Neural cell (in vitro differentiated cells): ENCODE results near the gene ENTPD2. TPM values are rescaled to one million over a fixed set of nuclear protein-coding genes. Genes with fewer than 3 reads are reported as not detected.

ENCODE experiments used
- H2AFZ ChIP-seq: fragments of 200-600, 300-800 bp; sonication (generic), shearing (Covaris generic); 2 replicates; pipeline ENCODE4 v1.6.0; 2014; ENCODE audit warnings: low read depth, mild to moderate bottlenecking, antibody characterized with exemption, low read length, moderate library complexity
- H3F3A ChIP-seq: fragments of 200-600 bp; shearing (Covaris generic); 2 replicates; pipeline ENCODE4 v1.6.1; 2016; ENCODE audit warnings: mild to moderate bottlenecking, moderate library complexity, mixed read lengths, antibody characterized with exemption, low read length; ENCODE audit not compliant: insufficient read depth, poor library complexity, severe bottlenecking
- H3K27ac ChIP-seq: fragments of 200-600, 300-800 bp; sonication (generic), shearing (Covaris generic); 2 replicates; pipeline ENCODE4 v1.5.1; 2014; ENCODE audit warnings: mild to moderate bottlenecking, low read length, moderate library complexity
- H3K27me3 ChIP-seq: fragments of 300-800, 200-600 bp; sonication (generic), shearing (Covaris generic); 2 replicates; pipeline ENCODE4 v1.6.0; 2014; ENCODE audit warnings: mild to moderate bottlenecking, low read depth, low read length, moderate library complexity; ENCODE audit not compliant: insufficient read depth
- H3K36me3 ChIP-seq: fragments of 300-800, 200-600 bp; sonication (generic), shearing (Covaris generic); 2 replicates; pipeline ENCODE4 v1.5.1; 2014; ENCODE audit warnings: mild to moderate bottlenecking, antibody characterized with exemption, low read length, moderate library complexity; ENCODE audit not compliant: insufficient read depth
- H3K4me2 ChIP-seq: fragments of 300-800, 200-600 bp; sonication (generic), shearing (Covaris generic); 2 replicates; pipeline ENCODE4 v1.6.0; 2014; ENCODE audit warnings: mild to moderate bottlenecking, low read length
- H3K4me3 ChIP-seq: fragments of 300-800, 200-600 bp; sonication (generic), shearing (Covaris generic); 2 replicates; pipeline ENCODE4 v1.5.1; 2014; ENCODE audit warnings: mild to moderate bottlenecking, low read length, moderate library complexity
- H3K79me2 ChIP-seq: fragments of 200-600 bp; shearing (Covaris generic); replicated peaks from 2 replicates; pipeline ENCODE4 v1.6.0; 2014; ENCODE audit warnings: mild to moderate bottlenecking, low read length, moderate library complexity; ENCODE audit not compliant: insufficient read depth
- H3K9ac ChIP-seq: fragments of 300-800, 200-600 bp; sonication (generic), shearing (Covaris generic); 2 replicates; pipeline ENCODE4 v1.6.1; 2016; ENCODE audit warnings: mild to moderate bottlenecking, low read length, mixed read lengths
- H3K9me2 ChIP-seq: fragments of 200-600 bp; shearing (Covaris generic); 2 replicates; pipeline ENCODE4 v1.6.1; 2016; ENCODE audit warnings: mild to moderate bottlenecking, low read length, mixed read lengths; ENCODE audit not compliant: insufficient read depth
- H3K9me3 ChIP-seq: fragments of 200-600, 300-800 bp; sonication (generic), shearing (Covaris generic); 2 replicates; pipeline ENCODE4 v1.6.1; 2016; ENCODE audit warnings: mild to moderate bottlenecking, mixed run types, low read length, moderate library complexity, mixed read lengths
- H4K20me1 ChIP-seq: fragments of 200-600 bp; shearing (Covaris generic); 2 replicates; pipeline ENCODE4 v1.6.1; 2016; ENCODE audit warnings: mild to moderate bottlenecking, mixed run types; ENCODE audit not compliant: insufficient read depth
- EP300 ChIP-seq: fragments of 450-650 bp; conservative IDR thresholded peaks from 2 replicates; pipeline ENCODE4 v1.6.1; 2014; ENCODE audit warnings: antibody characterized with exemption, mild to moderate bottlenecking, moderate library complexity; ENCODE audit not compliant: poor library complexity, severe bottlenecking
- EZH2 ChIP-seq: fragments of 200-600, 300-800 bp; shearing (Covaris generic), sonication (generic); IDR thresholded peaks from 2 replicates; pipeline ENCODE4 v1.6.1; 2014; ENCODE audit warnings: antibody characterized with exemption, low read length, borderline replicate concordance, mild to moderate bottlenecking; ENCODE audit not compliant: insufficient read depth, poor library complexity, severe bottlenecking
- MXI1 ChIP-seq: fragments of 450-650 bp; conservative IDR thresholded peaks from 2 replicates; pipeline ENCODE4 v1.6.1; 2014; ENCODE audit warnings: antibody characterized with exemption, mild to moderate bottlenecking; ENCODE audit not compliant: poor library complexity, severe bottlenecking
- POLR2AphosphoS5 ChIP-seq: IDR thresholded peaks from 2 replicates; pipeline ENCODE4 v1.6.1; 2012
- RAD21 ChIP-seq: fragments of 450-650 bp; conservative IDR thresholded peaks from 2 replicates; pipeline ENCODE4 v1.6.1; 2014; ENCODE audit warnings: antibody characterized with exemption, mild to moderate bottlenecking, moderate library complexity
- SMC3 ChIP-seq: fragments of 450-650 bp; conservative IDR thresholded peaks from 2 replicates; pipeline ENCODE4 v1.6.1; 2014; ENCODE audit warnings: antibody characterized with exemption, mild to moderate bottlenecking, moderate library complexity; ENCODE audit not compliant: poor library complexity
- TAF1 ChIP-seq: IDR thresholded peaks from 2 replicates; pipeline ENCODE4 v1.6.1; 2012; ENCODE audit warnings: low read depth
- polyA plus RNA-seq: library from polyadenylated mRNA; depleted of rRNA; stranded (reverse); fragments of >200 nt; gene quantifications from 2 replicates; pipeline ENCODE4 v1.2.3, GENCODE V29; 2014
- TF ChIP-seq, protein P1 (sequence below): IDR thresholded peaks from 2 replicates; pipeline ENCODE4 v1.6.1; 2012; ENCODE audit warnings: borderline replicate concordance
- TF ChIP-seq, protein P2 (sequence below): fragments of 450-650 bp; IDR thresholded peaks from 2 replicates; pipeline ENCODE4 v1.5.1; 2014; ENCODE audit warnings: antibody characterized with exemption, mild to moderate bottlenecking, moderate library complexity; ENCODE audit not compliant: poor library complexity, severe bottlenecking

Gene ENTPD2
- polyA plus RNA-seq, 1 donor from 2014 or later = not detected

DNA sequence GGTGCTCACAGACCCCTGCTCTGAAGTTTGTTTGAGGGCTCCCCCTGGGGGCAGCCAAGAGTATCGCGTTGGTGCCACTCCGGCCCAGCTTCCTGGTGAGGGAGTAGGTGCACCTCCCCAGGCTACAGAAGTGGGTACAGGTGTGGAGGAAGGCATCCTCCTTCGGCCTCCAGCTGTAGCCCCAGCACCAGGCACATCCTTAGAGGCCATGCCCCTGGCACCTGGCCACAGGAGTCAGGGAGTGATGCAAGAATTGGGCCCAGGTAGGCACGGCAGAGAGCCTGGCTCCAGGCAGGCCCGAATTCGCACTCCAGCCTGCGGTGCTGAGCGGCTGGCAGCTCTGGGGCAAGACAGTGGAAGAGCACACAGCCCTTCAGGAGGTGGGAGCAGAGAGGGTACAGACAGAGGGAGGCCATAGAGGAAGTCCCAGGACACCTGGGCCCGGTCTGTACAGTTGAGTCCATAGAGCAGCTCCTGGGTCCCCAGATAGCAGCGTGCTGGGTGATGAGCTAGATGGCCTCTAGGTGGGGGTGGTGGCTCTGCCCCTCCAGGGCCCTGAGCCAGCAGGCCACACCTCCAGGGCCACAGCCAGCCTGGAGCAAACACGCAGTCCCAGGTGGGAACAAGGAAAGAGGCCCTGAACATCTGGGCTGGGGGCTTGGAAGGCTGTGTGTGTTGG lies 14.1 kb upstream of the ENTPD2 start:
- no peak overlapping the region for H3K4me3 ChIP-seq

DNA sequence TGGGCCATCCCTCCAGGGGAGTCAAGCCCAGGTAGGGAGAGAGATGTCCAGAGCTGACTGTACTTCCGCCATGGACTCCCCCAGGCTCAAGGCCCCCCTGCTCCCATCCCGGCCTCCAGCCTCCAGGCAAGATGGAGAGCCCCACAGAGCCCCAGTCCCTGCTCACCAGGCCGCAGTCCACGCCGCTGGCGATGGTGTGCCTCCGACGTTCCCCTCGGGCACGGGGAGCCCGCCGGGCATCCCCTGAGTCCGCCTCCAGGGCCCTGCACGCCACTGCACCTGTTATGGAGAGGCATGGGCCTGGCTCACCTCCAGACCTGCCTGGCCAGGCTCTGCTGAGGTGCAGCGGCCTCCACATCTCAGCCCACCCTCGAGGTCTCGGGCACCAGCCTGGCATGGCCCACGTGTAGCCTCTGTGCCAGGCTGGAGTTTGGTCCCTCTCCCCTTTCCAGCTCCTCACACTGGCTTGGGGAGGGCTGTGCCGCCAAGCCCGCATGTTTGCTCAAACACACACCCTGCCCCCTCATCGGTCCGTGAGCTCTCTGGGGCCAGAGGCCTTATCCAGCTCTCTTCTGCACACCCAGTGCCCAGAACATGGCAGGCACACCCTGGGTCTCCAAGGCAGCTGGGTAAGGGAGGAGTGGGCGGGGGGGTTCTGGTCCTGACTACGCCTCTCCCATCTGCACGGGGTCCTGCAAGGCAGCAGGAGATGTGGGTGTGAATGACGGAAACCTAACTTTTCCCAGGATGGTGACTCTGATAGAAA lies 12.4 kb upstream of the ENTPD2 start:
- Histone ChIP-seq H4K20me1 (no peaks in the 10 kb centered on the region), H3K27me3 (peaks cover 17% of the 10 kb centered on the region), H3K36me3 (no peaks in the 10 kb centered on the region), H2AFZ (no peak overlapping the region), H3K9ac (no peak overlapping the region), H3K4me2 (no peak overlapping the region), H3K27ac (no peak overlapping the region), H3K4me3 (no peak overlapping the region), H3K9me2 (no peaks in the 10 kb centered on the region), H3K9me3 (no peaks in the 10 kb centered on the region), H3K79me2 (no peaks in the 10 kb centered on the region), H3F3A (no peaks in the 10 kb centered on the region)
- TF ChIP-seq, protein P1, sequence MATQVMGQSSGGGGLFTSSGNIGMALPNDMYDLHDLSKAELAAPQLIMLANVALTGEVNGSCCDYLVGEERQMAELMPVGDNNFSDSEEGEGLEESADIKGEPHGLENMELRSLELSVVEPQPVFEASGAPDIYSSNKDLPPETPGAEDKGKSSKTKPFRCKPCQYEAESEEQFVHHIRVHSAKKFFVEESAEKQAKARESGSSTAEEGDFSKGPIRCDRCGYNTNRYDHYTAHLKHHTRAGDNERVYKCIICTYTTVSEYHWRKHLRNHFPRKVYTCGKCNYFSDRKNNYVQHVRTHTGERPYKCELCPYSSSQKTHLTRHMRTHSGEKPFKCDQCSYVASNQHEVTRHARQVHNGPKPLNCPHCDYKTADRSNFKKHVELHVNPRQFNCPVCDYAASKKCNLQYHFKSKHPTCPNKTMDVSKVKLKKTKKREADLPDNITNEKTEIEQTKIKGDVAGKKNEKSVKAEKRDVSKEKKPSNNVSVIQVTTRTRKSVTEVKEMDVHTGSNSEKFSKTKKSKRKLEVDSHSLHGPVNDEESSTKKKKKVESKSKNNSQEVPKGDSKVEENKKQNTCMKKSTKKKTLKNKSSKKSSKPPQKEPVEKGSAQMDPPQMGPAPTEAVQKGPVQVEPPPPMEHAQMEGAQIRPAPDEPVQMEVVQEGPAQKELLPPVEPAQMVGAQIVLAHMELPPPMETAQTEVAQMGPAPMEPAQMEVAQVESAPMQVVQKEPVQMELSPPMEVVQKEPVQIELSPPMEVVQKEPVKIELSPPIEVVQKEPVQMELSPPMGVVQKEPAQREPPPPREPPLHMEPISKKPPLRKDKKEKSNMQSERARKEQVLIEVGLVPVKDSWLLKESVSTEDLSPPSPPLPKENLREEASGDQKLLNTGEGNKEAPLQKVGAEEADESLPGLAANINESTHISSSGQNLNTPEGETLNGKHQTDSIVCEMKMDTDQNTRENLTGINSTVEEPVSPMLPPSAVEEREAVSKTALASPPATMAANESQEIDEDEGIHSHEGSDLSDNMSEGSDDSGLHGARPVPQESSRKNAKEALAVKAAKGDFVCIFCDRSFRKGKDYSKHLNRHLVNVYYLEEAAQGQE = no peak
- TF ChIP-seq RAD21 (no peak), SMC3 (no peak), POLR2AphosphoS5 (no peak), TAF1 (no peak), EP300 (no peak), EZH2 (no peak), MXI1 (no peak)
- TF ChIP-seq, protein P2, sequence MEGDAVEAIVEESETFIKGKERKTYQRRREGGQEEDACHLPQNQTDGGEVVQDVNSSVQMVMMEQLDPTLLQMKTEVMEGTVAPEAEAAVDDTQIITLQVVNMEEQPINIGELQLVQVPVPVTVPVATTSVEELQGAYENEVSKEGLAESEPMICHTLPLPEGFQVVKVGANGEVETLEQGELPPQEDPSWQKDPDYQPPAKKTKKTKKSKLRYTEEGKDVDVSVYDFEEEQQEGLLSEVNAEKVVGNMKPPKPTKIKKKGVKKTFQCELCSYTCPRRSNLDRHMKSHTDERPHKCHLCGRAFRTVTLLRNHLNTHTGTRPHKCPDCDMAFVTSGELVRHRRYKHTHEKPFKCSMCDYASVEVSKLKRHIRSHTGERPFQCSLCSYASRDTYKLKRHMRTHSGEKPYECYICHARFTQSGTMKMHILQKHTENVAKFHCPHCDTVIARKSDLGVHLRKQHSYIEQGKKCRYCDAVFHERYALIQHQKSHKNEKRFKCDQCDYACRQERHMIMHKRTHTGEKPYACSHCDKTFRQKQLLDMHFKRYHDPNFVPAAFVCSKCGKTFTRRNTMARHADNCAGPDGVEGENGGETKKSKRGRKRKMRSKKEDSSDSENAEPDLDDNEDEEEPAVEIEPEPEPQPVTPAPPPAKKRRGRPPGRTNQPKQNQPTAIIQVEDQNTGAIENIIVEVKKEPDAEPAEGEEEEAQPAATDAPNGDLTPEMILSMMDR = no peak

More for the DNA sequence above, 14.1 kb upstream of the ENTPD2 start:
- Histone ChIP-seq H3K36me3 (no peaks in the 10 kb centered on the region), H3K9me3 (no peaks in the 10 kb centered on the region), H3K9ac (no peak overlapping the region), H3K79me2 (no peaks in the 10 kb centered on the region), H3K27ac (no peak overlapping the region), H3K27me3 (peaks cover 17% of the 10 kb centered on the region), H3F3A (no peaks in the 10 kb centered on the region), H3K9me2 (no peaks in the 10 kb centered on the region), H2AFZ (no peak overlapping the region), H4K20me1 (no peaks in the 10 kb centered on the region), H3K4me2 (no peak overlapping the region)
- TF ChIP-seq EZH2 (no peak), RAD21 (no peak)
- TF ChIP-seq, protein P2 = peak; percentile 54
